ENCODE data around the gene CENPL. TPM values are rescaled to one million over a fixed set of nuclear protein-coding genes. Genes with fewer than 3 reads are reported as not detected.

Gene CENPL
- total and polyA plus RNA-seq, 2 of the 8 experiments (the other 6 are each of a cell fraction or from before 2014, with no cell fraction given), result 6.6 to 16.0 TPM

DNA sequence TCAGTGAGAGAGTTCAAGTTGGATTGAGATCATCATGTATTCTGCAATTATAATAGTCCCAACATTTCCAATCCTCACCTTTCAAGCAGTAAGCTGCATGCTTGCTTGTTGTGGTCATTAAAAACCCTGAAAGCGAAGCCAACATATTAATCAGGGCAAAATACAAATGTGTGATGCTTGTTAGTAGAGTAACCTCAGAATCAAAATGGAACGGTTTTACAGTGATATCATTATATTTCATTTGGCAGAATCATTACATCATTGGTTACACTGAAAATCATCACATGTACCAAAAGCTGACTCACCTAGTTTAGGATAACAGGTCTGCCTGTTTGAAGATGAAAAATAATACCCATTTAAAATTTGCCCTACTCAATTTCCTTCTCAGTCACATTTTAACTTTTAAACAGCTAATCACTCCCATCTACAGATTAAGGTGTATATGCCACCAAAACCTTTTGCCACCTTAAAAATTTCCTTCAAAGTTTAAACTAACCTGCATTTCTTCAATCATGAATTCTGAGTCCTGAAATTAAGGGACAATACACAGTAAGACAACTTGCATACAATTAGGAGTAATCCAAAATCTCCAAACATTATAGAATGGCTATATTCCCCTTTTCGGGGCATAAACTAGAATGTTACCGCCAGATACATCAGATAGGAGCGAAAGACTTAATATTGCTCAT, 39.6 kb upstream of the CENPL start:
- no peak overlapping the region for H4K8ac ChIP-seq (ENCODE audit: extremely low read depth, insufficient read depth, low read length)
- no peak overlapping the region for H3K4ac ChIP-seq (replicated peaks; ENCODE audit: insufficient read length, low read depth, low read length)
- no peak overlapping the region for H2AK5ac ChIP-seq (ENCODE audit: low read depth, low read length)
- H3K23me2 ChIP-seq (ENCODE audit: low read depth, low read length), result peaks cover 3% of the 10 kb centered on the region
- no peak overlapping the region for H3K27ac ChIP-seq (ENCODE audit: low read depth, low read length)
- peak overlapping the region in 2 of 4 experiments; percentile 5 to 23; a peak in 3 of 7 replicates for H3K9ac ChIP-seq (replicated peaks in 1 of 4; ENCODE audit: extremely low read depth in 1 of 4, low read depth in 3 of 4, low read length in 3 of 4)
- no peak overlapping the region for H3K56ac ChIP-seq (replicated peaks; ENCODE audit: insufficient read length, low read depth, low read length)
- H3K79me2 ChIP-seq (ENCODE audit: control insufficient read depth in 1 of 2, insufficient read depth in 2 of 2, low read length in 2 of 2), result peaks cover 0 to 33% of the 10 kb centered on the region in 2 experiments; a peak in 3 of 4 replicates
- H2BK12ac ChIP-seq (ENCODE audit: low read depth, low read length), result no peak overlapping the region
- H3K27me3 ChIP-seq (replicated peaks in 1 of 4; ENCODE audit: control insufficient read depth in 3 of 4, extremely low read depth in 1 of 4, insufficient read depth in 3 of 4, low read length in 3 of 4), result no peaks in the 10 kb centered on the region
- H3K18ac ChIP-seq (ENCODE audit: extremely low read depth, low read length), result no peak overlapping the region
- no peak overlapping the region for H2BK20ac ChIP-seq (ENCODE audit: low read length)
- no peak overlapping the region for H2BK5ac ChIP-seq (ENCODE audit: low read depth, low read length)
- H3K4me2 ChIP-seq (ENCODE audit: insufficient read depth in 1 of 2, low read depth in 2 of 2, low read length in 2 of 2), result peak overlapping the region; percentile 68 to 95
- H4K20me1 ChIP-seq (replicated peaks in 1 of 2; ENCODE audit: control insufficient read depth in 1 of 2, insufficient read depth in 2 of 2, low read length in 2 of 2), result peaks cover 7 to 11% of the 10 kb centered on the region in 2 experiments
- 85% methylated on average over 5 of the region's 5 CpGs; no CpG with 5 or more reads in 1 of the 2 experiments for WGBS, 2 experiments (ENCODE audit: extremely low coverage in 1 of 2, insufficient coverage in 1 of 2, insufficient read length in 1 of 2, insufficient replicate concordance in 2 of 2, low coverage in 1 of 2, low lambda C conversion rate in 2 of 2, missing lambda C conversion rate in 1 of 2)
- peaks cover 2 to 10% (median 4%) of the 10 kb centered on the region in 4 experiments; a peak in 5 of 7 replicates for H3K4me1 ChIP-seq (replicated peaks in 1 of 4; ENCODE audit: control insufficient read depth in 3 of 4, insufficient read depth in 4 of 4, low read length in 3 of 4)
- no peak overlapping the region for H3K14ac ChIP-seq (ENCODE audit: insufficient read length)
- H2AFZ ChIP-seq (ENCODE audit: low read length), result no peak overlapping the region
- FAIRE-seq (no peak), DNase-seq (ENCODE audit: low read depth in 1 of 2, low spot score in 2 of 2) (no peak)
- no peak for TF ChIP-seq GABPA (IDR thresholded peaks at IDR 0.05; ENCODE audit: borderline replicate concordance, insufficient read depth, low read length)
- TF ChIP-seq KDM1A (IDR thresholded peaks at IDR 0.05; ENCODE audit: borderline replicate concordance, low read length), result no peak
- no peak for TF ChIP-seq GTF2F1 (IDR thresholded peaks at IDR 0.05; ENCODE audit: borderline replicate concordance, low read depth, low read length)
- peak; percentile 72; the same call in 1 of the 2 replicates for TF ChIP-seq POLR2AphosphoS5 (IDR thresholded peaks at IDR 0.05; ENCODE audit: low read depth, low read length)
- TF ChIP-seq BRCA1 (IDR thresholded peaks at IDR 0.05; ENCODE audit: low read depth, low read length), result no peak
- peak in 1 of 2 experiments; percentile 15; a peak in 1 of 3 replicates for TF ChIP-seq POLR2A (IDR thresholded peaks at IDR 0.05; ENCODE audit: control extremely low read depth in 1 of 2, low read depth in 2 of 2, low read length in 2 of 2)
- no peak for TF ChIP-seq CBX8 (IDR thresholded peaks at IDR 0.05; ENCODE audit: borderline replicate concordance, low read depth, low read length)
- TF ChIP-seq YY1 (IDR thresholded peaks at IDR 0.05; ENCODE audit: low read depth, low read length), result no peak
- H2BK120ac ChIP-seq (replicated peaks; ENCODE audit: low read depth, low read length), result no peak overlapping the region
- no peaks in the 10 kb centered on the region for H3K79me1 ChIP-seq (ENCODE audit: low read depth, low read length)
- H2BK15ac ChIP-seq (ENCODE audit: low read length), result no peak overlapping the region
- H3K9me3 ChIP-seq (ENCODE audit: insufficient read depth in 2 of 2, low read depth in 1 of 2, low read length in 1 of 2), result no peaks in the 10 kb centered on the region
- ChIA-PET POLR2A (ENCODE audit: partially characterized antibody) (interaction anchor here (0.5 to 13.3 kb wide), 27 partner anchors 12 to 480 kb away, joined by 3 to 475 read pairs (median 5); partner anchors contain the start of genes CENPL, DARS2, RC3H1 and SERPINC1), CTCF (ENCODE audit: partially characterized antibody) (interaction anchor here (0.7 to 1.8 kb wide), 3 partner anchors 55 to 1185 kb away, joined by 3 to 6 read pairs (median 4); no protein-coding TSS in a partner anchor)
- no peak overlapping the region for H3K23ac ChIP-seq (ENCODE audit: insufficient read length)
- H4K5ac ChIP-seq (ENCODE audit: insufficient read length, low read depth, low read length), result no peak overlapping the region
- H3K36me3 ChIP-seq (ENCODE audit: control insufficient read depth in 2 of 4, insufficient read depth in 4 of 4, low read length in 3 of 4), result peaks cover 25 to 49% (median 43%) of the 10 kb centered on the region in 4 experiments
- H3K4me3 ChIP-seq (ENCODE audit: extremely low read depth in 1 of 4, insufficient read depth in 2 of 4, low read depth in 3 of 4, low read length in 4 of 4), result peak overlapping the region; percentile 3 to 100 (median 90); a peak in 5 of 8 replicates
- no peak overlapping the region for H4K91ac ChIP-seq (replicated peaks; ENCODE audit: insufficient read length, low read length)
